Cardiac fibroblast (primary cell): ENCODE measurements around the gene ALLC.
A peak's percentile ranks its signal among the peaks of the same experiment; 100 is the strongest.

Experiments used
- DNase-seq, 2 donors: peaks; one replicate each; pipeline versions ENCODE4 v3.0.0 to v3.0.0-alpha.2; 2010; ENCODE audit warnings: low read depth in 2 of 2
- H3K4me3 ChIP-seq, 2 donors: replicated peaks in 1 of 2; 1 replicate in 1 of 2; 2 replicates in 1 of 2; pipeline ENCODE4 v1.5.1; 2011; ENCODE audit warnings: low read depth in 2 of 2, low read length in 2 of 2, mild to moderate bottlenecking in 2 of 2, moderate library complexity in 1 of 2
- TF ChIP-seq, protein P1 (sequence below): IDR thresholded peaks from one replicate; pipeline ENCODE4 v1.5.1; 2011; ENCODE audit warnings: low read depth, mild to moderate bottlenecking, low read length, inconsistent platforms

The ALLC gene

GRCh38 chr2:3647246-3647645, 10.8 kb upstream of the ALLC start:
- TF ChIP-seq, protein P1, sequence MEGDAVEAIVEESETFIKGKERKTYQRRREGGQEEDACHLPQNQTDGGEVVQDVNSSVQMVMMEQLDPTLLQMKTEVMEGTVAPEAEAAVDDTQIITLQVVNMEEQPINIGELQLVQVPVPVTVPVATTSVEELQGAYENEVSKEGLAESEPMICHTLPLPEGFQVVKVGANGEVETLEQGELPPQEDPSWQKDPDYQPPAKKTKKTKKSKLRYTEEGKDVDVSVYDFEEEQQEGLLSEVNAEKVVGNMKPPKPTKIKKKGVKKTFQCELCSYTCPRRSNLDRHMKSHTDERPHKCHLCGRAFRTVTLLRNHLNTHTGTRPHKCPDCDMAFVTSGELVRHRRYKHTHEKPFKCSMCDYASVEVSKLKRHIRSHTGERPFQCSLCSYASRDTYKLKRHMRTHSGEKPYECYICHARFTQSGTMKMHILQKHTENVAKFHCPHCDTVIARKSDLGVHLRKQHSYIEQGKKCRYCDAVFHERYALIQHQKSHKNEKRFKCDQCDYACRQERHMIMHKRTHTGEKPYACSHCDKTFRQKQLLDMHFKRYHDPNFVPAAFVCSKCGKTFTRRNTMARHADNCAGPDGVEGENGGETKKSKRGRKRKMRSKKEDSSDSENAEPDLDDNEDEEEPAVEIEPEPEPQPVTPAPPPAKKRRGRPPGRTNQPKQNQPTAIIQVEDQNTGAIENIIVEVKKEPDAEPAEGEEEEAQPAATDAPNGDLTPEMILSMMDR, result no peak
- H3K4me3 ChIP-seq, result no peak overlapping the region
- DNase-seq, result no peak

- H3K4me3 ChIP-seq, result no peak overlapping the region
- TF ChIP-seq, protein P1, result no peak
- DNase-seq, result no peak
These were observed 10.0 kb upstream of the ALLC start for GRCh38 chr2:3647831-3648651.

GRCh38 chr2:3648652-3649177, 9.3 kb upstream of the ALLC start:
- no peak for DNase-seq
- TF ChIP-seq, protein P1, result no peak

DNA sequence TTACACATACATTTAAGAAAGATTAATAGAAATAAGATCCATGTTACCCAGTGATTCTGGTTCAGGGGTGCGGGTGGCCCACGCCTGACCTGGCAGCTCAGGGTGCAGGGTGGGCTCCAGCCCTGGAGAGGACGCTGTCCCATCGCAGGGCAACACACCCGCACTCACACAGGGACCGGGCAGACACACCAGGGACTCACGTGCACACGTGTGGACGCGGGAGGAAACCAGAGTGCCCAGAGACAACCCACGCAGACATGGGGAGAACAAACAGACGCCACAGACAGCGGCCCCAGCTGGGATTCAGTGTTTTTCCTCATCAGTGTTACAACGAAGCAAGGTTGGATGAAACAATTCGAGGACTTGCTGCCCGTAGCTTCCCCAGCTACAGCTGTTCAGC, 8.4 kb upstream of the ALLC start:
- TF ChIP-seq, protein P1, result no peak
- no peak overlapping the region for H3K4me3 ChIP-seq
- no peak for DNase-seq

More at GRCh38 chr2:3648652-3649177, 9.3 kb upstream of the ALLC start:
- no peak overlapping the region for H3K4me3 ChIP-seq

GRCh38 chr2:3650140-3650920, 7.7 kb upstream of the ALLC start:
- no peak for DNase-seq
- H3K4me3 ChIP-seq, result no peak overlapping the region
- TF ChIP-seq, protein P1, result no peak

- TF ChIP-seq, protein P1, result no peak
- peak; percentile 43 to 54 for DNase-seq
- peak overlapping the region; percentile 2 to 21 for H3K4me3 ChIP-seq
These were observed 6.0 kb upstream of the ALLC start for GRCh38 chr2:3651691-3652648.
